ENCODE results near the gene SSBP2. TPM values are rescaled to one million over a fixed set of nuclear protein-coding genes. Genes with fewer than 3 reads are reported as not detected.

The SSBP2 gene
- total RNA-seq, 2 donors from 2014 or later = 39.6 to 43.9 TPM

- ATAC-seq = no peak
- DNase-seq = no peak
- H3K27me3 Mint-ChIP-seq = no peaks in the 10 kb centered on the region
- peaks cover 17% of the 10 kb centered on the region for H3K4me1 Mint-ChIP-seq
- no peak overlapping the region for H3K27ac Mint-ChIP-seq
- H3K36me3 Mint-ChIP-seq (ENCODE audit: low read depth) = peaks cover 3% of the 10 kb centered on the region
- H3K4me3 Mint-ChIP-seq = no peak overlapping the region
- H3K9me3 ChIP-seq (ENCODE audit: control insufficient read depth, low read length, poor library complexity, severe bottlenecking) = no peaks in the 10 kb centered on the region
Measured at GRCh38 chr5:81762401-81762800, 11.5 kb upstream of the SSBP2 start.

- Mint-ChIP-seq H3K36me3 (ENCODE audit: low read depth) (peaks cover 3% of the 10 kb centered on the region), H3K4me3 (no peak overlapping the region), H3K27me3 (peaks cover 3% of the 10 kb centered on the region), H3K27ac (peak overlapping the region; percentile 29), H3K4me1 (peaks cover 17% of the 10 kb centered on the region)
- no peaks in the 10 kb centered on the region for H3K9me3 ChIP-seq (ENCODE audit: control insufficient read depth, low read length, poor library complexity, severe bottlenecking)
- no peak for ATAC-seq
- DNase-seq = no peak
Measured at GRCh38 chr5:81761970-81762369, 11.1 kb upstream of the SSBP2 start.

- Mint-ChIP-seq H3K27me3 (peaks cover 5% of the 10 kb centered on the region), H3K4me3 (no peak overlapping the region), H3K27ac (peak overlapping the region; percentile 29), H3K36me3 (ENCODE audit: low read depth) (peaks cover 3% of the 10 kb centered on the region), H3K4me1 (peaks cover 17% of the 10 kb centered on the region)
- H3K9me3 ChIP-seq (ENCODE audit: control insufficient read depth, low read length, poor library complexity, severe bottlenecking) = no peaks in the 10 kb centered on the region
- DNase-seq = no peak
- ATAC-seq = no peak
Measured at GRCh38 chr5:81761270-81761669, 10.4 kb upstream of the SSBP2 start.

GRCh38 chr5:81760521-81760920 is 9.6 kb upstream of the SSBP2 start:
- H3K27ac Mint-ChIP-seq = no peak overlapping the region
- H3K36me3 Mint-ChIP-seq (ENCODE audit: low read depth) = peaks cover 3% of the 10 kb centered on the region
- ATAC-seq (no peak), DNase-seq (no peak)
- peaks cover 5% of the 10 kb centered on the region for H3K27me3 Mint-ChIP-seq
- H3K4me3 Mint-ChIP-seq = no peak overlapping the region
- H3K4me1 Mint-ChIP-seq = peaks cover 17% of the 10 kb centered on the region
- no peaks in the 10 kb centered on the region for H3K9me3 ChIP-seq (ENCODE audit: control insufficient read depth, low read length, poor library complexity, severe bottlenecking)

- Mint-ChIP-seq H3K36me3 (ENCODE audit: low read depth) (peaks cover 3% of the 10 kb centered on the region), H3K27me3 (peaks cover 5% of the 10 kb centered on the region), H3K4me1 (peaks cover 17% of the 10 kb centered on the region), H3K27ac (no peak overlapping the region), H3K4me3 (no peak overlapping the region)
- DNase-seq = no peak
- no peak for ATAC-seq
- no peaks in the 10 kb centered on the region for H3K9me3 ChIP-seq (ENCODE audit: control insufficient read depth, low read length, poor library complexity, severe bottlenecking)
Measured at GRCh38 chr5:81759632-81760005, 8.7 kb upstream of the SSBP2 start.

GRCh38 chr5:81757404-81757803 is 6.5 kb upstream of the SSBP2 start:
- H3K4me3 Mint-ChIP-seq = no peak overlapping the region
- no peak overlapping the region for H3K27ac Mint-ChIP-seq
- ATAC-seq = no peak
- H3K36me3 Mint-ChIP-seq (ENCODE audit: low read depth) = peaks cover 3% of the 10 kb centered on the region
- DNase-seq = no peak
- H3K27me3 Mint-ChIP-seq = peaks cover 5% of the 10 kb centered on the region
- peaks cover 23% of the 10 kb centered on the region for H3K4me1 Mint-ChIP-seq
- no peaks in the 10 kb centered on the region for H3K9me3 ChIP-seq (ENCODE audit: control insufficient read depth, low read length, poor library complexity, severe bottlenecking)

- H3K36me3 Mint-ChIP-seq (ENCODE audit: low read depth) = peaks cover 3% of the 10 kb centered on the region
- no peak for ATAC-seq
- peaks cover 5% of the 10 kb centered on the region for H3K27me3 Mint-ChIP-seq
- no peaks in the 10 kb centered on the region for H3K9me3 ChIP-seq (ENCODE audit: control insufficient read depth, low read length, poor library complexity, severe bottlenecking)
- no peak for DNase-seq
- H3K4me3 Mint-ChIP-seq = no peak overlapping the region
- H3K4me1 Mint-ChIP-seq = peaks cover 23% of the 10 kb centered on the region
- no peak overlapping the region for H3K27ac Mint-ChIP-seq
Measured at GRCh38 chr5:81756016-81756415, 5.1 kb upstream of the SSBP2 start.

- Mint-ChIP-seq H3K36me3 (ENCODE audit: low read depth) (peaks cover 5% of the 10 kb centered on the region), H3K4me1 (peaks cover 18% of the 10 kb centered on the region), H3K27ac (no peak overlapping the region), H3K27me3 (peaks cover 5% of the 10 kb centered on the region), H3K4me3 (no peak overlapping the region)
- ATAC-seq (no peak), DNase-seq (no peak)
- no peaks in the 10 kb centered on the region for H3K9me3 ChIP-seq (ENCODE audit: control insufficient read depth, low read length, poor library complexity, severe bottlenecking)
Measured at GRCh38 chr5:81755320-81755719, 4.4 kb upstream of the SSBP2 start.

- H3K9me3 ChIP-seq (ENCODE audit: control insufficient read depth, low read length, poor library complexity, severe bottlenecking) = no peaks in the 10 kb centered on the region
- H3K36me3 Mint-ChIP-seq (ENCODE audit: low read depth) = peaks cover 2% of the 10 kb centered on the region
- H3K4me1 Mint-ChIP-seq = peaks cover 16% of the 10 kb centered on the region
- peaks cover 5% of the 10 kb centered on the region for H3K27me3 Mint-ChIP-seq
- DNase-seq = no peak
- no peak overlapping the region for H3K27ac Mint-ChIP-seq
- H3K4me3 Mint-ChIP-seq = no peak overlapping the region
- no peak for ATAC-seq
Measured at GRCh38 chr5:81754621-81755020, 3.7 kb upstream of the SSBP2 start.

GRCh38 chr5:81753429-81753828 is 2.5 kb upstream of the SSBP2 start:
- DNase-seq (no peak), ATAC-seq (no peak)
- H3K36me3 Mint-ChIP-seq (ENCODE audit: low read depth) = peaks cover 2% of the 10 kb centered on the region
- H3K27me3 Mint-ChIP-seq = peaks cover 5% of the 10 kb centered on the region
- no peaks in the 10 kb centered on the region for H3K9me3 ChIP-seq (ENCODE audit: control insufficient read depth, low read length, poor library complexity, severe bottlenecking)
- H3K27ac Mint-ChIP-seq = no peak overlapping the region
- peaks cover 24% of the 10 kb centered on the region for H3K4me1 Mint-ChIP-seq
- H3K4me3 Mint-ChIP-seq = no peak overlapping the region

GRCh38 chr5:81752644-81752963 is 1.7 kb upstream of the SSBP2 start:
- Mint-ChIP-seq H3K4me1 (peaks cover 26% of the 10 kb centered on the region), H3K4me3 (peak overlapping the region; percentile 93)

GRCh38 chr5:81751836-81752643 is 1.1 kb upstream of the SSBP2 start:
- DNase-seq (peak in 1 of 3 donors; percentile 11), ATAC-seq (no peak)
- Mint-ChIP-seq H3K36me3 (ENCODE audit: low read depth) (peaks cover 2% of the 10 kb centered on the region), H3K27ac (peak overlapping the region; percentile 80), H3K27me3 (peaks cover 2% of the 10 kb centered on the region), H3K4me1 (peaks cover 26% of the 10 kb centered on the region), H3K4me3 (peak overlapping the region; percentile 93)
- no peaks in the 10 kb centered on the region for H3K9me3 ChIP-seq (ENCODE audit: control insufficient read depth, low read length, poor library complexity, severe bottlenecking)

More at GRCh38 chr5:81752644-81752963, 1.7 kb upstream of the SSBP2 start:
- H3K36me3 Mint-ChIP-seq (ENCODE audit: low read depth) = peaks cover 2% of the 10 kb centered on the region
- H3K9me3 ChIP-seq (ENCODE audit: control insufficient read depth, low read length, poor library complexity, severe bottlenecking) = no peaks in the 10 kb centered on the region
- peak overlapping the region; percentile 14 for H3K27ac Mint-ChIP-seq
- DNase-seq (no peak), ATAC-seq (no peak)
- peaks cover 5% of the 10 kb centered on the region for H3K27me3 Mint-ChIP-seq

- H3K27ac Mint-ChIP-seq = peak overlapping the region; percentile 80
- H3K9me3 ChIP-seq (ENCODE audit: control insufficient read depth, low read length, poor library complexity, severe bottlenecking) = no peaks in the 10 kb centered on the region
- peak; percentile 6 for ATAC-seq
- peaks cover 2% of the 10 kb centered on the region for H3K36me3 Mint-ChIP-seq (ENCODE audit: low read depth)
- peak in 2 of 3 donors; percentile 8 to 32 for DNase-seq
- peaks cover 26% of the 10 kb centered on the region for H3K4me1 Mint-ChIP-seq
- H3K4me3 Mint-ChIP-seq = peak overlapping the region; percentile 93
- no peaks in the 10 kb centered on the region for H3K27me3 Mint-ChIP-seq
Measured at GRCh38 chr5:81750308-81751008, 439 bp downstream of the SSBP2 start.
